K562 (cell line): ENCODE measurements around the gene SLC16A10. TPM values are rescaled to one million over a fixed set of nuclear protein-coding genes. Genes with fewer than 3 reads are reported as not detected.

Experiments used
- ATAC-seq: fragments of 200-7000 bp; cut with Tn5 transposase; 3 replicates; pipeline ENCODE4 v1.9.1; 2020; ENCODE audit warnings: moderate library complexity
- BruUV-seq: library from RNA; stranded (reverse); fragments of 400-500 nt; replicated peaks from 2 replicates; lab custom pipeline; 2021; lab: Mats Ljungman, UMichigan
- CTCF ChIA-PET: fragments of 300-600 bp; formaldehyde crosslinking; extraction: SDS; loops from one replicate; lab custom pipeline; 2021; ENCODE audit warnings: low intra/inter-chr PET ratio; lab: Yijun Ruan, JAX
- POLR2A ChIA-PET: fragments of 300-600, 350-650 bp; sonication (Branson Sonifier 250); formaldehyde crosslinking; extraction: SDS; loops from one replicate; lab custom pipeline; 2021; ENCODE audit warnings: antibody characterized with exemption, inconsistent platforms; lab: Yijun Ruan, JAX
- DNase-seq, 4 experiments: peaks; one replicate each; pipeline versions ENCODE4 v3.0.0 to v3.0.0-alpha.2; 2011 to 2018; ENCODE audit warnings: low spot score in 3 of 4, mixed read lengths in 3 of 4; ENCODE audit errors: extremely low read depth in 1 of 4
- FAIRE-seq: peaks from 2 replicates; lab custom pipeline; 2011; peaks lifted over from hg19 to GRCh38; lab: Jason Lieb, UNC
- H2AFZ ChIP-seq: 2 replicates; pipeline ENCODE4 v1.6.0; 2011; ENCODE audit warnings: low read depth, low read length, control low read depth, inconsistent platforms
- H3K27ac ChIP-seq: fragments of 200-600 bp; 3 replicates; pipeline ENCODE4 v1.8.0; 2011; ENCODE audit warnings: low read depth, mild to moderate bottlenecking, control low read depth, inconsistent platforms, low read length, moderate library complexity, mixed read lengths; ENCODE audit errors: extremely low read depth
- H3K27me3 ChIP-seq, 2 experiments: fragments of 300-600 bp in 1 of 2; 2 replicates in 1 of 2; 3 replicates in 1 of 2; pipeline versions ENCODE4 v1.6.0 to v1.8.0; 2011; ENCODE audit warnings: inconsistent platforms in 2 of 2, low read length in 2 of 2, mild to moderate bottlenecking in 1 of 2, mixed read lengths in 1 of 2, moderate library complexity in 1 of 2; ENCODE audit not compliant: control insufficient read depth in 2 of 2, insufficient read depth in 2 of 2
- H3K36me3 ChIP-seq: fragments of 300-600 bp; 3 replicates; pipeline ENCODE4 v1.8.0; 2011; ENCODE audit warnings: mild to moderate bottlenecking, low read length, inconsistent platforms; ENCODE audit not compliant: control insufficient read depth, insufficient read depth
- H3K4me1 ChIP-seq, 2 experiments: fragments of 200-600 bp in 1 of 2; replicated peaks in 1 of 2; 2 replicates in 1 of 2; 3 replicates in 1 of 2; pipeline versions ENCODE4 v1.5.1 to v1.8.0; 2011; ENCODE audit warnings: inconsistent platforms in 2 of 2, low read length in 2 of 2, mild to moderate bottlenecking in 1 of 2, mixed read lengths in 1 of 2, moderate library complexity in 1 of 2; ENCODE audit not compliant: control insufficient read depth in 2 of 2, insufficient read depth in 2 of 2
- H3K4me2 ChIP-seq: 2 replicates; pipeline ENCODE4 v1.6.1; 2011; ENCODE audit warnings: low read length, control low read depth, inconsistent platforms, mixed read lengths; ENCODE audit not compliant: insufficient read depth
- H3K4me3 ChIP-seq: fragments of 200-600 bp; sonication (generic), shearing (Covaris generic); 2 replicates; pipeline ENCODE4 v1.5.1; 2016; ENCODE audit warnings: control low read depth, inconsistent platforms
- H3K79me2 ChIP-seq: fragments of 200-600 bp; 3 replicates; pipeline ENCODE4 v1.8.0; 2011; ENCODE audit warnings: low read length, inconsistent platforms; ENCODE audit not compliant: control insufficient read depth, insufficient read depth
- H3K9ac ChIP-seq, 2 experiments: 2 replicates each; pipeline versions ENCODE4 v1.6.0 to v1.6.1; 2011; ENCODE audit warnings: low read depth in 2 of 2, low read length in 2 of 2, control low read depth in 1 of 2, inconsistent platforms in 1 of 2, mild to moderate bottlenecking in 1 of 2, mixed read lengths in 1 of 2; ENCODE audit not compliant: insufficient read depth in 1 of 2
- H3K9me1 ChIP-seq: one replicate; pipeline ENCODE4 v1.6.0; 2011; ENCODE audit warnings: inconsistent platforms, mild to moderate bottlenecking, low read length, moderate library complexity; ENCODE audit not compliant: control insufficient read depth, insufficient read depth
- H3K9me3 ChIP-seq: replicated peaks from 2 replicates; pipeline ENCODE4 v1.5.1; 2011; ENCODE audit warnings: low read depth, low read length, inconsistent platforms; ENCODE audit not compliant: control insufficient read depth, insufficient read depth
- H4K20me1 ChIP-seq: replicated peaks from 2 replicates; pipeline ENCODE4 v1.6.1; 2011; ENCODE audit warnings: low read length, inconsistent platforms, mixed read lengths; ENCODE audit not compliant: control insufficient read depth, insufficient read depth
- CBX5 ChIP-seq: IDR thresholded peaks from 2 replicates; pipeline ENCODE4 v1.6.1; 2014; ENCODE audit warnings: low read depth, borderline replicate concordance
- CTCF ChIP-seq, 3 experiments: IDR thresholded peaks in 2 of 3; conservative IDR thresholded peaks in 1 of 3; 2 replicates each; pipeline ENCODE4 v1.5.1; 2011 to 2012; ENCODE audit warnings: low read length in 3 of 3, mild to moderate bottlenecking in 3 of 3, control low read depth in 2 of 3, improper control_type of control experiment in 1 of 3, inconsistent platforms in 1 of 3, low read depth in 1 of 3, mixed read lengths in 1 of 3, moderate library complexity in 1 of 3; ENCODE audit not compliant: insufficient read depth in 2 of 3
- FOXA3 ChIP-seq, 2 experiments: fragments of 450-650 bp in 1 of 2; sonication (generic) in 1 of 2; formaldehyde crosslinking; IDR thresholded peaks in 1 of 2; conservative IDR thresholded peaks in 1 of 2; 2 replicates each; pipeline versions ENCODE4 v1.4.0 to v1.8.0; 2020 to 2022; ENCODE audit warnings: mild to moderate bottlenecking in 2 of 2, missing genetic modification reagents in 1 of 2
- HDAC3 ChIP-seq: fragments of 450-650 bp; IDR thresholded peaks from 2 replicates; pipeline ENCODE4 v1.6.1; 2018; ENCODE audit warnings: borderline replicate concordance, mild to moderate bottlenecking, moderate library complexity; ENCODE audit not compliant: partially characterized antibody
- KLF1 ChIP-seq: fragments of 450-650 bp; IDR thresholded peaks from 2 replicates; pipeline ENCODE4 v1.6.1; 2016; ENCODE audit warnings: missing genetic modification characterization, missing compliant biosample characterization
- NFE2L1 ChIP-seq: fragments of 450-650 bp; IDR thresholded peaks from 2 replicates; pipeline ENCODE4 v1.6.1; 2016; ENCODE audit warnings: missing genetic modification characterization, low read depth, mild to moderate bottlenecking, missing compliant biosample characterization, moderate library complexity, borderline replicate concordance
- NFRKB ChIP-seq: fragments of 450-650 bp; IDR thresholded peaks from 2 replicates; pipeline ENCODE4 v1.6.1; 2016; ENCODE audit warnings: low read depth
- SAFB ChIP-seq: fragments of 200-400 bp; formaldehyde crosslinking; IDR thresholded peaks from 2 replicates; pipeline ENCODE4 v1.6.1; 2017; ENCODE audit warnings: low read depth, low read length, borderline replicate concordance
- SOX6 ChIP-seq: fragments of 450-650 bp; IDR thresholded peaks from 2 replicates; pipeline ENCODE4 v1.6.1; 2014; ENCODE audit warnings: mild to moderate bottlenecking
- in situ Hi-C: fragments of 300-500 bp; cut with MboI; formaldehyde crosslinking; loops from 4 replicates; pipeline ENCODE4 v1.15.0; 2018; ENCODE audit warnings: inconsistent platforms, mixed read lengths
- intact Hi-C: fragments of 100-400 bp; cut with micrococcal nuclease; formaldehyde crosslinking; loops from 2 replicates; pipeline ENCODE4 v1.14.2; 2022
- polyA plus RNA-seq, 8 experiments: library from polyadenylated mRNA; depleted of rRNA in 4 of 8; stranded (reverse) in 5 of 8; unstranded in 3 of 8; fragments of >200 nt; fragmentation: Nextera tagmentation in 2 of 8; fragmentation: Illumina TruSeq in 1 of 8; extraction: Ambion mirVana in 2 of 8; extraction: Trizol in 1 of 8; gene quantifications; 2 replicates each; pipeline versions ENCODE4 v1.2.1 to v1.2.3, GENCODE V29; 2011 to 2014; ENCODE audit warnings: inconsistent platforms in 1 of 8, missing spikeins in 1 of 8
- total RNA-seq, 7 experiments: library from RNA; depleted of rRNA in 6 of 7; stranded (reverse); fragments of >200 nt in 6 of 7; fragmentation: Illumina TruSeq in 2 of 7; extraction: Trizol in 2 of 7; gene quantifications; 2 replicates each; pipeline versions ENCODE4 v1.2.1 to v1.2.3, GENCODE V29; 2011 to 2021; ENCODE audit warnings: low replicate concordance in 1 of 7

The SLC16A10 gene
- total and polyA plus RNA-seq, 9 of the 15 experiments (the other 6 are each of a cell fraction or from before 2014, with no cell fraction given) = 0.02 to 0.54 (median 0.24) TPM; not detected in 4

DNA sequence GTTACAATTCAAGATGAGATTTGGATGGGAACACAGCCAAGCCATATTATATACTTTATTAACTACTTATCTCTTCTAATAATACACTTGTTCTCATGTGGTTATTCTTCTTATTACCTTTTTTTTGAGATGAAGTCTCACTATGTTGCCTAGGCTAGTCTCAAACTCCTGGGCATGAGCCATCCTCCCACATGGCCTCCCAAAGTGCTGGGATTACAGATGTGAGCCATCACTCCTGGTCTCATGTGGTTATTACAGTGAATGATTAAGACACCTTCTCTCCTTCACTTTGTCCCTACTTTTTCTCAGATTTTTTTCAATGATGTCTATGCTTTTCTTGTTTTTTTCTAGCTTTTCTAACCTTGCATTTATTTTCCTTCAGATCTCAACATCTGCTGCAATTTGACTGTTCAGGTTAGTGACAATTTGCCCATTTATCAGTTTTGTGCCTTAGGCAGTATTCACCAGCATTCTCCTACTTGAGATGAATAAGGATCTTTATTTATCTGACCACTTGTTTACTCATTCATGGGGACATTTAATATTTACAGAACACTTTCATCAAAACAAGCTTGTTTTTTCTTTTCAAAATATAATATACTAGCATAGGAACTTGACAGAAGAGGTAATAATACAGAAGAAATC is 105.7 kb downstream of the SLC16A10 start (continued):
- TF ChIP-seq CTCF (IDR thresholded peaks at IDR 0.05 in 2 of 3, conservative IDR thresholded peaks at IDR 0.05 in 1 of 3; ENCODE audit: insufficient read depth in 2 of 3, low read depth in 1 of 3, low read length in 3 of 3) (no peak), NFE2L1 (tag) (no peak), SOX6 (no peak), SAFB (no peak), NFRKB (no peak), CBX5 (no peak)

DNA sequence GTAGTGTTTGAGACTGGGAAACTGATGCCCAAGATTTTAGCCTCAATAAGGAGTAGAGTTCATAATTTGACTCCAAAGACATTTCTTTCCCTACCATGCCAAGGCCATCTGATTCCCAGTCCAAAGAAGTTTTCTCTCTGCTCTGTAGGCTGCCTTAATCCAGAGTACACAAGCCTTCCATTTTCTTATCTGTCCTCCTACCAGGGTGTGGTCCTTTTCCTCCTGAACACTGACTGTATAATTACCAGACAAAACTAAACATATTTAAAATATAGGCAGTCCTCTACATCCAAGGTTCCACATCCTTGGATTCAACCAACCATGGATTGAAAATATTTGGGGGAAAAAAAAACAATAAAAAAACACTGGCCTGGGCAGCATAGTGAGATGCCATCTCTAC is 108.4 kb downstream of the SLC16A10 start:
- Histone ChIP-seq H4K20me1 (no peaks in the 10 kb centered on the region), H3K9me1 (no peaks in the 10 kb centered on the region), H3K4me2 (no peak overlapping the region), H3K9me3 (no peaks in the 10 kb centered on the region), H3K27me3 (peaks cover 0 to 4% of the 10 kb centered on the region in 2 experiments; a peak in 2 of 5 replicates), H3K79me2 (no peaks in the 10 kb centered on the region), H3K4me3 (no peak overlapping the region), H3K9ac (no peak overlapping the region), H3K4me1 (peaks cover 0 to 3% of the 10 kb centered on the region in 2 experiments; a peak in 2 of 5 replicates), H3K27ac (no peak overlapping the region), H3K36me3 (no peaks in the 10 kb centered on the region), H2AFZ (no peak overlapping the region; the same call in 1 of the 2 replicates)
- BruUV-seq = no TSS peak
- in situ Hi-C loops = no loop called here
- TF ChIP-seq KLF1 (tag) = peak; percentile 59; the same call in 1 of the 2 replicates
- TF ChIP-seq FOXA3 (CRISPR knock-in tag; conservative IDR thresholded peaks at IDR 0.05 in 1 of 2, IDR thresholded peaks at IDR 0.05 in 1 of 2) = peak in 1 of 2 experiments; percentile 48; a peak in 1 of 4 replicates
- no peak for TF ChIP-seq HDAC3
- intact Hi-C loops = no loop called here
- DNase-seq (peak in 1 of 4 experiments; percentile 18), FAIRE-seq (no peak), ATAC-seq (peak; percentile 73)
- ChIA-PET POLR2A (no interaction called here), CTCF (no interaction called here)
